BJ (cell line): Measurements from ENCODE around the gene CYP46A1. TPM values are rescaled to one million over a fixed set of nuclear protein-coding genes. Genes with fewer than 3 reads are reported as not detected.
A peak's percentile ranks its signal among the peaks of the same experiment; 100 is the strongest.

Experiments
- CTCF ChIA-PET: fragments of 350-600 bp; formaldehyde crosslinking; extraction: SDS; loops from one replicate; lab custom pipeline; 2021; ENCODE audit warnings: antibody characterized with exemption, inconsistent platforms; lab: Yijun Ruan, JAX
- POLR2A ChIA-PET: fragments of 300-600 bp; sonication (Branson Sonifier 250); formaldehyde crosslinking; extraction: SDS; loops from one replicate; lab custom pipeline; 2021; ENCODE audit warnings: antibody characterized with exemption; lab: Charles Lee
- DNase-seq: peaks from one replicate; pipeline ENCODE4 v3.0.0-alpha.2; 2011; ENCODE audit warnings: low read depth
- H3K27me3 ChIP-seq: 2 replicates; pipeline ENCODE4 v1.6.0; 2011; ENCODE audit warnings: low read length; ENCODE audit not compliant: control insufficient read depth, insufficient read depth
- H3K36me3 ChIP-seq: 2 replicates; pipeline ENCODE4 v1.5.1; 2011; ENCODE audit warnings: low read length; ENCODE audit not compliant: control insufficient read depth, insufficient read depth
- H3K4me3 ChIP-seq: 2 replicates; pipeline ENCODE4 v1.5.1; 2011; ENCODE audit warnings: low read depth, mild to moderate bottlenecking, control low read depth, low read length
- CTCF ChIP-seq: IDR thresholded peaks from 2 replicates; pipeline ENCODE4 v1.5.1; 2011; ENCODE audit warnings: low read depth, mild to moderate bottlenecking, control low read depth, inconsistent platforms, low read length, moderate library complexity; ENCODE audit not compliant: insufficient read depth
- polyA plus RNA-seq: library from polyadenylated mRNA; depleted of rRNA; stranded (reverse); fragments of >200 nt; gene quantifications from 2 replicates; pipeline ENCODE4 v1.2.3, GENCODE V29; 2011

CYP46A1 gene
- polyA plus RNA-seq, 1 experiment: 0.06 TPM

GRCh38 chr14:99727096-99727870 lies 43.2 kb downstream of the CYP46A1 start:
- CTCF ChIA-PET: interaction anchor here (0.6 to 5.7 kb wide), 6 partner anchors 26 to 337 kb away, joined by 3 to 87 read pairs (median 4); no protein-coding TSS in a partner anchor
- POLR2A ChIA-PET: no interaction called here
- Histone ChIP-seq H3K4me3 (no peak overlapping the region), H3K27me3 (peaks cover 9% of the 10 kb centered on the region), H3K36me3 (no peaks in the 10 kb centered on the region)
- DNase-seq: no peak
- TF ChIP-seq CTCF: no peak

- no peak for DNase-seq
- TF ChIP-seq CTCF: no peak
- H3K27me3 ChIP-seq: peaks cover 9% of the 10 kb centered on the region
- ChIA-PET CTCF (interaction anchor here (0.6 to 5.7 kb wide), 9 partner anchors 10 to 339 kb away, joined by 3 to 87 read pairs (median 7); no protein-coding TSS in a partner anchor), POLR2A (no interaction called here)
- H3K36me3 ChIP-seq: no peaks in the 10 kb centered on the region
- no peak overlapping the region for H3K4me3 ChIP-seq
These were observed 44.3 kb downstream of the CYP46A1 start for GRCh38 chr14:99728231-99728920.

GRCh38 chr14:99728981-99729451 lies 44.9 kb downstream of the CYP46A1 start:
- H3K36me3 ChIP-seq: no peaks in the 10 kb centered on the region
- no peak for DNase-seq
- no peak overlapping the region for H3K4me3 ChIP-seq
- H3K27me3 ChIP-seq: peaks cover 9% of the 10 kb centered on the region
- CTCF ChIA-PET: interaction anchor here (0.6 to 5.7 kb wide), 19 partner anchors 7 to 176 kb away, joined by 3 to 87 read pairs (median 8); partner anchors contain the start of gene EML1
- no peak for TF ChIP-seq CTCF
- POLR2A ChIA-PET: no interaction called here

- POLR2A ChIA-PET: interaction anchor here (0.6 kb wide), 1 partner anchor 256 kb away, joined by 7 read pairs; no protein-coding TSS in a partner anchor
These were observed 46.1 kb downstream of the CYP46A1 start for GRCh38 chr14:99729991-99730875.

More at GRCh38 chr14:99729991-99730875, 46.1 kb downstream of the CYP46A1 start:
- no peak for DNase-seq
- Histone ChIP-seq H3K4me3 (peak overlapping the region; percentile 50), H3K27me3 (peaks cover 9% of the 10 kb centered on the region), H3K36me3 (no peaks in the 10 kb centered on the region)
- peak; percentile 75 for TF ChIP-seq CTCF
- CTCF ChIA-PET: interaction anchor here (0.7 to 5.7 kb wide), 41 partner anchors 8 to 373 kb away, joined by 3 to 87 read pairs (median 5); partner anchors contain the start of gene EML1
